IMR-90 (cell line): Measurements from ENCODE around the gene ZBP1.

Source experiments
- RFX5 ChIP-seq: IDR thresholded peaks from 2 replicates; pipeline ENCODE4 v1.8.0; 2012; ENCODE audit warnings: low read depth, mild to moderate bottlenecking, low read length, moderate library complexity
- TF ChIP-seq, protein P1 (sequence below): conservative IDR thresholded peaks from 2 replicates; pipeline ENCODE4 v1.5.1; 2012; ENCODE audit warnings: mild to moderate bottlenecking, low read depth, low read length, improper control_type of control experiment

DNA sequence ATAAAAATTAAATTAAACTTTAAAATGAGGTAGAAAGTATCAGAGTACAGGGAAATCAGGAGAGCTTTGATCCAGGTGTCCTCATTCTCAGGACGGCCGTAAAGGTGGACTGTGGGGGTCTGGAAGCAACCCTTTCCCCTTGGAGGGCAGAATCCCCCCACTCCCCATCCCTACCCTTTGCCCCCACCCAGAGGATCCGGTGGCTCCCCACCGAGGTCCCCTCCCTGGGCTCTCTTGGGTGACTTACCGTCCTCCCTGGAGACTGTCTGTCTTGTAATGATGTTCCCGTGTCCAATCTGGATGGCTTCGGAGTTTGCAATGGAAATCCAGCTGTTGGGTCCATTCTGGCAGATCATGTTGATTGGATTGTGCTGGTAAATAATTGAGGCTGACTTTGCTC, 7.3 kb downstream of the ZBP1 start:
- no peak for TF ChIP-seq RFX5
- TF ChIP-seq, protein P1, sequence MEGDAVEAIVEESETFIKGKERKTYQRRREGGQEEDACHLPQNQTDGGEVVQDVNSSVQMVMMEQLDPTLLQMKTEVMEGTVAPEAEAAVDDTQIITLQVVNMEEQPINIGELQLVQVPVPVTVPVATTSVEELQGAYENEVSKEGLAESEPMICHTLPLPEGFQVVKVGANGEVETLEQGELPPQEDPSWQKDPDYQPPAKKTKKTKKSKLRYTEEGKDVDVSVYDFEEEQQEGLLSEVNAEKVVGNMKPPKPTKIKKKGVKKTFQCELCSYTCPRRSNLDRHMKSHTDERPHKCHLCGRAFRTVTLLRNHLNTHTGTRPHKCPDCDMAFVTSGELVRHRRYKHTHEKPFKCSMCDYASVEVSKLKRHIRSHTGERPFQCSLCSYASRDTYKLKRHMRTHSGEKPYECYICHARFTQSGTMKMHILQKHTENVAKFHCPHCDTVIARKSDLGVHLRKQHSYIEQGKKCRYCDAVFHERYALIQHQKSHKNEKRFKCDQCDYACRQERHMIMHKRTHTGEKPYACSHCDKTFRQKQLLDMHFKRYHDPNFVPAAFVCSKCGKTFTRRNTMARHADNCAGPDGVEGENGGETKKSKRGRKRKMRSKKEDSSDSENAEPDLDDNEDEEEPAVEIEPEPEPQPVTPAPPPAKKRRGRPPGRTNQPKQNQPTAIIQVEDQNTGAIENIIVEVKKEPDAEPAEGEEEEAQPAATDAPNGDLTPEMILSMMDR, result no peak
